WTC11 (cell line): ENCODE measurements around the gene ANP32B. TPM values are rescaled to one million over a fixed set of nuclear protein-coding genes. Genes with fewer than 3 reads are reported as not detected.
A peak's percentile ranks its signal among the peaks of the same experiment; 100 is the strongest.
"Not testable (repeated sequence)": the region's sequence is repeated elsewhere in the genome, so short reads cannot be mapped to it uniquely, and the experiment has no call there.

ENCODE experiments used
- ATAC-seq: fragments of 200-7000 bp; cut with Tn5 transposase; 2 replicates; pipeline ENCODE4 v1.10.0; 2021; ENCODE audit warnings: mild to moderate bottlenecking, moderate library complexity
- CTCF ChIA-PET: fragments of 300-600 bp; sonication (Branson Sonifier 250); formaldehyde crosslinking; loops from one replicate; lab custom pipeline; 2021; ENCODE audit warnings: antibody characterized with exemption; lab: Charles Lee
- POLR2A ChIA-PET: fragments of 350-600 bp; sonication (Branson Sonifier 250); formaldehyde crosslinking; loops from one replicate; lab custom pipeline; 2021; ENCODE audit warnings: antibody characterized with exemption; lab: Charles Lee
- DNase-seq: peaks from one replicate; pipeline ENCODE4 v3.0.0; 2021; ENCODE audit warnings: low spot score
- H3K27ac Mint-ChIP-seq: 2 replicates; pipeline ENCODE4 v1.8.0; 2021; ENCODE audit warnings: mixed read lengths
- H3K27me3 Mint-ChIP-seq: 2 replicates; pipeline ENCODE4 v1.8.0; 2021; ENCODE audit warnings: low read depth, mild to moderate bottlenecking, moderate library complexity, mixed read lengths
- H3K36me3 Mint-ChIP-seq: 2 replicates; pipeline ENCODE4 v1.8.0; 2021; ENCODE audit warnings: mixed read lengths
- H3K4me1 Mint-ChIP-seq: 2 replicates; pipeline ENCODE4 v1.8.0; 2022; ENCODE audit warnings: mixed read lengths
- H3K4me3 Mint-ChIP-seq: 2 replicates; pipeline ENCODE4 v1.8.0; 2021; ENCODE audit warnings: mild to moderate bottlenecking, moderate library complexity, mixed read lengths
- H3K9me3 Mint-ChIP-seq: 2 replicates; pipeline ENCODE4 v1.8.0; 2021; ENCODE audit warnings: mixed read lengths
- CREB1 ChIP-seq: sonication (generic); formaldehyde crosslinking; IDR thresholded peaks from 2 replicates; pipeline ENCODE4 v1.8.0; 2023; ENCODE audit warnings: mild to moderate bottlenecking, missing genetic modification reagents
- CREM ChIP-seq: sonication (generic); formaldehyde crosslinking; IDR thresholded peaks from 2 replicates; pipeline ENCODE4 v1.8.1; 2022; ENCODE audit warnings: mild to moderate bottlenecking, missing genetic modification reagents, moderate library complexity
- ELF4 ChIP-seq: sonication (generic); formaldehyde crosslinking; IDR thresholded peaks from 2 replicates; pipeline ENCODE4 v1.8.1; 2022; ENCODE audit warnings: low read depth, mild to moderate bottlenecking, moderate library complexity, missing genetic modification reagents
- ETV6 ChIP-seq: sonication (generic); formaldehyde crosslinking; IDR thresholded peaks from 2 replicates; pipeline ENCODE4 v1.8.1; 2022; ENCODE audit warnings: mild to moderate bottlenecking, missing genetic modification reagents
- IRF2 ChIP-seq: sonication (generic); formaldehyde crosslinking; IDR thresholded peaks from 2 replicates; pipeline ENCODE4 v1.8.0; 2022; ENCODE audit warnings: low read depth, missing genetic modification reagents, borderline replicate concordance
- NFATC4 ChIP-seq: fragments of 250-450 bp; sonication (Bioruptor Pico); IDR thresholded peaks from 2 replicates; pipeline ENCODE4 v1.9.0; 2021; ENCODE audit warnings: mild to moderate bottlenecking
- NFYB ChIP-seq: sonication (generic); formaldehyde crosslinking; conservative IDR thresholded peaks from 2 replicates; pipeline ENCODE4 v1.8.0; 2022; ENCODE audit warnings: low read depth, missing genetic modification reagents
- OVOL2 ChIP-seq: fragments of 250-450 bp; sonication (Bioruptor Pico); IDR thresholded peaks from 2 replicates; pipeline ENCODE4 v1.9.0; 2021; ENCODE audit warnings: mild to moderate bottlenecking, borderline replicate concordance
- PRRX2 ChIP-seq: fragments of 250-450 bp; sonication (Bioruptor Pico); IDR thresholded peaks from 2 replicates; pipeline ENCODE4 v1.8.0; 2021; ENCODE audit warnings: mild to moderate bottlenecking
- SP1 ChIP-seq: sonication (generic); formaldehyde crosslinking; conservative IDR thresholded peaks from 2 replicates; pipeline ENCODE4 v1.8.1; 2022; ENCODE audit warnings: missing genetic modification reagents
- ZNF138 ChIP-seq: sonication (generic); formaldehyde crosslinking; conservative IDR thresholded peaks from 2 replicates; pipeline ENCODE4 v1.8.1; 2022; ENCODE audit warnings: mild to moderate bottlenecking, moderate library complexity, missing genetic modification reagents
- ZNF317 ChIP-seq: sonication (generic); formaldehyde crosslinking; IDR thresholded peaks from 2 replicates; pipeline ENCODE4 v1.8.1; 2023; ENCODE audit warnings: low read depth, mild to moderate bottlenecking, moderate library complexity, missing genetic modification reagents, borderline replicate concordance
- ZNF416 ChIP-seq: fragments of 250-450 bp; sonication (Bioruptor Pico); IDR thresholded peaks from 2 replicates; pipeline ENCODE4 v1.9.0; 2021; ENCODE audit warnings: mild to moderate bottlenecking, inconsistent platforms
- total RNA-seq: library from RNA; stranded (reverse); gene quantifications from 3 replicates; pipeline ENCODE4 v1.2.3, GENCODE V29; 2021
- TF ChIP-seq, protein P1 (sequence below): fragments of 250-450 bp; sonication (Bioruptor Pico); IDR thresholded peaks from 2 replicates; pipeline ENCODE4 v2.1.2; 2022; ENCODE audit warnings: mild to moderate bottlenecking, moderate library complexity
- TF ChIP-seq, protein P2 (sequence below): sonication (generic); formaldehyde crosslinking; IDR thresholded peaks from 2 replicates; pipeline ENCODE4 v1.8.1; 2022; ENCODE audit warnings: low read depth, missing genetic modification reagents, borderline replicate concordance
- TF ChIP-seq, protein P3 (sequence below): sonication (generic); formaldehyde crosslinking; IDR thresholded peaks from 2 replicates; pipeline ENCODE4 v1.8.1; 2023; ENCODE audit warnings: mild to moderate bottlenecking, missing genetic modification reagents, borderline replicate concordance
- TF ChIP-seq, protein P4 (sequence below): sonication (generic); formaldehyde crosslinking; IDR thresholded peaks from 2 replicates; pipeline ENCODE4 v1.8.0; 2022; ENCODE audit warnings: mild to moderate bottlenecking, missing genetic modification reagents
- TF ChIP-seq, protein P5 (sequence below): sonication (generic); formaldehyde crosslinking; conservative IDR thresholded peaks from 2 replicates; pipeline ENCODE4 v1.8.1; 2022; ENCODE audit warnings: mild to moderate bottlenecking, missing genetic modification reagents

Gene ANP32B
- total RNA-seq, 1 experiment from 2014 or later: 150 TPM

DNA sequence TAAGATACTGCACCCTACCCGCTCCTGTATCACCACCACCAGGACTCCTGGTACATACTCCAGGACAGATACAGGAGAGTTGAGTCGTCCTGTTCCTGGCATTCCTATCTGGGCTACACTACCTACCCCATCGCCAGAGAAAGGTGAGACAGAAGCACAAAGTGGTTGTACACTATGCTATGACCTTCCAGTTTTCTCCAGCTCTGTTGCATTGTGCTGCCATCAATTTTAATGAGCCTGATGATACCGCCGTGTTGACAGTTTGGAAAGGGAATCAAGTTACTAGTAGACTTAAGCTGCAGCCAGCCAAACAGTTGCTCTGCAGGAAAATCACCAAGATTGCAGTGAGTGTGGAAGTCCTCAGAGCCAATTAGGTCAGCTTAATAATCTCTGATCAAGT, 35.2 kb downstream of the ANP32B start:
- CTCF ChIA-PET: interaction anchor here (1.4 to 1.5 kb wide), 2 partner anchors 16 to 17 kb away, joined by 3 to 5 read pairs; no protein-coding TSS in a partner anchor
- TF ChIP-seq, protein P1, sequence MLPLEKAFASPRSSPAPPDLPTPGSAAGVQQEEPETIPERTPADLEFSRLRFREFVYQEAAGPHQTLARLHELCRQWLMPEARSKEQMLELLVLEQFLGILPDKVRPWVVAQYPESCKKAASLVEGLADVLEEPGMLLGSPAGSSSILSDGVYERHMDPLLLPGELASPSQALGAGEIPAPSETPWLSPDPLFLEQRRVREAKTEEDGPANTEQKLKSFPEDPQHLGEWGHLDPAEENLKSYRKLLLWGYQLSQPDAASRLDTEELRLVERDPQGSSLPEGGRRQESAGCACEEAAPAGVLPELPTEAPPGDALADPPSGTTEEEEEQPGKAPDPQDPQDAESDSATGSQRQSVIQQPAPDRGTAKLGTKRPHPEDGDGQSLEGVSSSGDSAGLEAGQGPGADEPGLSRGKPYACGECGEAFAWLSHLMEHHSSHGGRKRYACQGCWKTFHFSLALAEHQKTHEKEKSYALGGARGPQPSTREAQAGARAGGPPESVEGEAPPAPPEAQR: no peak
- no peak for TF ChIP-seq ZNF317
- TF ChIP-seq CREM: no peak
- no peak for TF ChIP-seq OVOL2
- no peak for TF ChIP-seq IRF2 (CRISPR knock-in tag)
- no peak for TF ChIP-seq CREB1 (CRISPR knock-in tag)
- TF ChIP-seq NFATC4: no peak
- no peak for TF ChIP-seq NFYB (CRISPR knock-in tag)
- no peak for TF ChIP-seq ZNF416
- TF ChIP-seq, protein P2, sequence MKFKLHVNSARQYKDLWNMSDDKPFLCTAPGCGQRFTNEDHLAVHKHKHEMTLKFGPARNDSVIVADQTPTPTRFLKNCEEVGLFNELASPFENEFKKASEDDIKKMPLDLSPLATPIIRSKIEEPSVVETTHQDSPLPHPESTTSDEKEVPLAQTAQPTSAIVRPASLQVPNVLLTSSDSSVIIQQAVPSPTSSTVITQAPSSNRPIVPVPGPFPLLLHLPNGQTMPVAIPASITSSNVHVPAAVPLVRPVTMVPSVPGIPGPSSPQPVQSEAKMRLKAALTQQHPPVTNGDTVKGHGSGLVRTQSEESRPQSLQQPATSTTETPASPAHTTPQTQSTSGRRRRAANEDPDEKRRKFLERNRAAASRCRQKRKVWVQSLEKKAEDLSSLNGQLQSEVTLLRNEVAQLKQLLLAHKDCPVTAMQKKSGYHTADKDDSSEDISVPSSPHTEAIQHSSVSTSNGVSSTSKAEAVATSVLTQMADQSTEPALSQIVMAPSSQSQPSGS (CRISPR knock-in tag): no peak
- TF ChIP-seq, protein P3, sequence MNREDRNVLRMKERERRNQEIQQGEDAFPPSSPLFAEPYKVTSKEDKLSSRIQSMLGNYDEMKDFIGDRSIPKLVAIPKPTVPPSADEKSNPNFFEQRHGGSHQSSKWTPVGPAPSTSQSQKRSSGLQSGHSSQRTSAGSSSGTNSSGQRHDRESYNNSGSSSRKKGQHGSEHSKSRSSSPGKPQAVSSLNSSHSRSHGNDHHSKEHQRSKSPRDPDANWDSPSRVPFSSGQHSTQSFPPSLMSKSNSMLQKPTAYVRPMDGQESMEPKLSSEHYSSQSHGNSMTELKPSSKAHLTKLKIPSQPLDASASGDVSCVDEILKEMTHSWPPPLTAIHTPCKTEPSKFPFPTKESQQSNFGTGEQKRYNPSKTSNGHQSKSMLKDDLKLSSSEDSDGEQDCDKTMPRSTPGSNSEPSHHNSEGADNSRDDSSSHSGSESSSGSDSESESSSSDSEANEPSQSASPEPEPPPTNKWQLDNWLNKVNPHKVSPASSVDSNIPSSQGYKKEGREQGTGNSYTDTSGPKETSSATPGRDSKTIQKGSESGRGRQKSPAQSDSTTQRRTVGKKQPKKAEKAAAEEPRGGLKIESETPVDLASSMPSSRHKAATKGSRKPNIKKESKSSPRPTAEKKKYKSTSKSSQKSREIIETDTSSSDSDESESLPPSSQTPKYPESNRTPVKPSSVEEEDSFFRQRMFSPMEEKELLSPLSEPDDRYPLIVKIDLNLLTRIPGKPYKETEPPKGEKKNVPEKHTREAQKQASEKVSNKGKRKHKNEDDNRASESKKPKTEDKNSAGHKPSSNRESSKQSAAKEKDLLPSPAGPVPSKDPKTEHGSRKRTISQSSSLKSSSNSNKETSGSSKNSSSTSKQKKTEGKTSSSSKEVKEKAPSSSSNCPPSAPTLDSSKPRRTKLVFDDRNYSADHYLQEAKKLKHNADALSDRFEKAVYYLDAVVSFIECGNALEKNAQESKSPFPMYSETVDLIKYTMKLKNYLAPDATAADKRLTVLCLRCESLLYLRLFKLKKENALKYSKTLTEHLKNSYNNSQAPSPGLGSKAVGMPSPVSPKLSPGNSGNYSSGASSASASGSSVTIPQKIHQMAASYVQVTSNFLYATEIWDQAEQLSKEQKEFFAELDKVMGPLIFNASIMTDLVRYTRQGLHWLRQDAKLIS (CRISPR knock-in tag): no peak
- TF ChIP-seq SP1 (CRISPR knock-in tag): no peak
- TF ChIP-seq ETV6 (CRISPR knock-in tag): no peak
- TF ChIP-seq, all 79 proteins: peak for 0
- no peak for DNase-seq
- POLR2A ChIA-PET: no interaction called here
- no peak for ATAC-seq
- H3K9me3 Mint-ChIP-seq: no peaks in the 10 kb centered on the region
- H3K36me3 Mint-ChIP-seq: peaks cover 43% of the 10 kb centered on the region
- H3K27me3 Mint-ChIP-seq: no peaks in the 10 kb centered on the region
- H3K27ac Mint-ChIP-seq: peak overlapping the region; percentile 11; the same call in 1 of the 2 replicates
- no peak overlapping the region for H3K4me3 Mint-ChIP-seq
- H3K4me1 Mint-ChIP-seq: no peaks in the 10 kb centered on the region

DNA sequence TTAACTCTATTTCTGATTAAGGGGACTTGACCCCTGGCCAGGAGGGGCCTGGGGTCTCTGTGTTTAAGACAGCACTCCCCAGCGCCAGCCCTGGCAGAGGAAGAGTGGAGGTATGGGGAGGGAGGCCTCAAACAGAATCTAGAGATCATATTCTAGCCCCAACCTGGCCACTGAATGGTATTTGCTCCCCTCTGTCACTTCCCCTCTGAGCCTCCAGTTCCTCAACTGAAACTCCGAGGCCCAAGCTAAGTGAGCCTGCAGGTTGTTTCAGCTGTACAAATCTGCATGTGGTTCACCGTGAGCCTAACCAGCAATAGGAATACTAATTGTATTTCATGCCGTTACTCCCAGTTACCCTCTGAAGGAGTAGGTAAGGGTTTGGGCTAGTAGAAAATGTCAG, 36.0 kb downstream of the ANP32B start:
- no peak overlapping the region for H3K4me3 Mint-ChIP-seq
- POLR2A ChIA-PET: no interaction called here
- ATAC-seq: no peak
- H3K27me3 Mint-ChIP-seq: no peaks in the 10 kb centered on the region
- no peaks in the 10 kb centered on the region for H3K9me3 Mint-ChIP-seq
- no peak for DNase-seq
- peaks cover 37% of the 10 kb centered on the region for H3K36me3 Mint-ChIP-seq
- no peaks in the 10 kb centered on the region for H3K4me1 Mint-ChIP-seq
- no peak for TF ChIP-seq ZNF138 (CRISPR knock-in tag)
- no peak for TF ChIP-seq IRF2 (CRISPR knock-in tag)
- TF ChIP-seq PRRX2: no peak
- TF ChIP-seq, protein P4, sequence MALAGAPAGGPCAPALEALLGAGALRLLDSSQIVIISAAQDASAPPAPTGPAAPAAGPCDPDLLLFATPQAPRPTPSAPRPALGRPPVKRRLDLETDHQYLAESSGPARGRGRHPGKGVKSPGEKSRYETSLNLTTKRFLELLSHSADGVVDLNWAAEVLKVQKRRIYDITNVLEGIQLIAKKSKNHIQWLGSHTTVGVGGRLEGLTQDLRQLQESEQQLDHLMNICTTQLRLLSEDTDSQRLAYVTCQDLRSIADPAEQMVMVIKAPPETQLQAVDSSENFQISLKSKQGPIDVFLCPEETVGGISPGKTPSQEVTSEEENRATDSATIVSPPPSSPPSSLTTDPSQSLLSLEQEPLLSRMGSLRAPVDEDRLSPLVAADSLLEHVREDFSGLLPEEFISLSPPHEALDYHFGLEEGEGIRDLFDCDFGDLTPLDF (CRISPR knock-in tag): no peak
- TF ChIP-seq, protein P5, sequence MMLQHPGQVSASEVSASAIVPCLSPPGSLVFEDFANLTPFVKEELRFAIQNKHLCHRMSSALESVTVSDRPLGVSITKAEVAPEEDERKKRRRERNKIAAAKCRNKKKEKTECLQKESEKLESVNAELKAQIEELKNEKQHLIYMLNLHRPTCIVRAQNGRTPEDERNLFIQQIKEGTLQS (CRISPR knock-in tag): no peak
- no peak for TF ChIP-seq ELF4 (CRISPR knock-in tag)
- no peak overlapping the region for H3K27ac Mint-ChIP-seq
- CTCF ChIA-PET: interaction anchor here (1.4 kb wide), 1 partner anchor 16 kb away, joined by 3 read pairs; no protein-coding TSS in a partner anchor

DNA sequence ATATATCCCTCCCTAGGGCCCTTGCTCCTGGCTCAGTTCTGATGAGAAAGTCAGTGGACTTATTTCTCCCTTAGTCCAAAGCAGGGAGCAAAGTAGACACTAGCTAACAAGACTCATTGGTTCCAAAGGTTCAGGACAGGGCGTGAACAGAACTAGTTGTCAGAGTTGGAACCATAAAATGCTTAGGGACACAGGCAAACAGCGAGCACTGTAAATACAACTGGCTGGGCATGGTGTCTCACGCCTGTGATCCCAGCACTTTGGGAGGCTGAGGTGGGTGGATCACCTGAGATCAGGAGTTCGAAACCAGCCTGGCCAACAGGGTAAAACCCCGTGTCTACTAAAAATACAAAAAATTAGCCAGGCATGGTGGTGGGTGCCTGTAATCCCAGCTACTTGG, 36.7 kb downstream of the ANP32B start:
- H3K9me3 Mint-ChIP-seq, H3K27me3 Mint-ChIP-seq, POLR2A ChIA-PET, DNase-seq, H3K27ac Mint-ChIP-seq, ATAC-seq, H3K4me3 Mint-ChIP-seq, H3K4me1 Mint-ChIP-seq: not testable (repeated sequence)
- CTCF ChIA-PET: interaction anchor here (0.9 to 1.4 kb wide), 2 partner anchors 15 to 54 kb away, joined by 3 read pairs; no protein-coding TSS in a partner anchor
- peaks cover 31% of the 10 kb centered on the region for H3K36me3 Mint-ChIP-seq
